Activated CD8-positive, alpha-beta T cell treated with anti-CD3 and anti-CD28 coated beads, Interleukin-2, amount 10 ng/mL, durations not matched to agents 7 days and 5 days (primary cell): ENCODE measurements around the gene MAJIN. TPM values are rescaled to one million over a fixed set of nuclear protein-coding genes. Genes with fewer than 3 reads are reported as not detected.
"Not testable (repeated sequence)": the region's sequence is repeated elsewhere in the genome, so short reads cannot be mapped to it uniquely, and the experiment has no call there.

ENCODE experiments used
- ATAC-seq: fragments of 150-1000 bp; cut with Tn5 transposase; one replicate; pipeline ENCODE4 v1.10.0; 2021; ENCODE audit warnings: moderate library complexity
- CTCF ChIA-PET: fragments of 350-600 bp; sonication (Branson Sonifier 250); formaldehyde crosslinking; loops from one replicate; lab custom pipeline; 2021; ENCODE audit warnings: antibody characterized with exemption; lab: Charles Lee
- POLR2A ChIA-PET: fragments of 350-600 bp; sonication (Branson Sonifier 250); formaldehyde crosslinking; loops from one replicate; lab custom pipeline; 2021; ENCODE audit warnings: antibody characterized with exemption; lab: Charles Lee
- DNase-seq: peaks from one replicate; pipeline ENCODE4 v3.0.0-alpha.2; 2020
- H3K27ac Mint-ChIP-seq: one replicate; pipeline ENCODE4 v1.8.0; 2021; ENCODE audit warnings: mild to moderate bottlenecking, mixed read lengths
- H3K27me3 Mint-ChIP-seq: one replicate; pipeline ENCODE4 v1.8.0; 2021; ENCODE audit warnings: low read depth, mixed read lengths
- H3K36me3 Mint-ChIP-seq: one replicate; pipeline ENCODE4 v1.8.0; 2021; ENCODE audit warnings: low read depth, mixed read lengths
- H3K4me1 Mint-ChIP-seq: one replicate; pipeline ENCODE4 v1.8.0; 2021; ENCODE audit warnings: low read depth, mixed read lengths
- H3K4me3 Mint-ChIP-seq: one replicate; pipeline ENCODE4 v1.8.0; 2021; ENCODE audit warnings: mild to moderate bottlenecking, mixed read lengths
- H3K9me3 Mint-ChIP-seq: one replicate; pipeline ENCODE4 v1.8.0; 2022; ENCODE audit warnings: mixed read lengths; ENCODE audit not compliant: insufficient read depth
- total RNA-seq, 2 experiments: library from RNA; stranded (reverse); gene quantifications; one replicate each; pipeline ENCODE4 v1.2.3, GENCODE V29; 2021

Gene MAJIN
- total RNA-seq, 2 experiments from 2014 or later, result not detected

GRCh38 chr11:64990222-64990923 lies 18.5 kb upstream of the MAJIN start:
- ATAC-seq (no peak), DNase-seq (no peak)
- Mint-ChIP-seq H3K4me1 (peaks cover 13% of the 10 kb centered on the region), H3K27me3 (peaks cover 2% of the 10 kb centered on the region), H3K27ac (peak overlapping the region; percentile 15), H3K9me3 (no peaks in the 10 kb centered on the region), H3K4me3 (no peak overlapping the region), H3K36me3 (no peaks in the 10 kb centered on the region)
- ChIA-PET POLR2A (no interaction called here), CTCF (interaction anchor here (1.3 kb wide), 1 partner anchor 23 kb away, joined by 3 read pairs; no protein-coding TSS in a partner anchor)

GRCh38 chr11:64989416-64989815 lies 17.5 kb upstream of the MAJIN start:
- Mint-ChIP-seq H3K4me1 (peaks cover 13% of the 10 kb centered on the region), H3K4me3 (no peak overlapping the region), H3K27me3 (peaks cover 2% of the 10 kb centered on the region), H3K27ac (no peak overlapping the region), H3K9me3 (no peaks in the 10 kb centered on the region), H3K36me3 (no peaks in the 10 kb centered on the region)
- DNase-seq (no peak), ATAC-seq (no peak)
- POLR2A ChIA-PET, result no interaction called here
- CTCF ChIA-PET, result interaction anchor here (1.3 kb wide), 1 partner anchor 24 kb away, joined by 3 read pairs; no protein-coding TSS in a partner anchor

GRCh38 chr11:64987998-64988854 lies 16.3 kb upstream of the MAJIN start:
- Mint-ChIP-seq H3K27ac (no peak overlapping the region), H3K4me3 (no peak overlapping the region), H3K9me3 (no peaks in the 10 kb centered on the region), H3K4me1 (peaks cover 13% of the 10 kb centered on the region), H3K36me3 (no peaks in the 10 kb centered on the region), H3K27me3 (peaks cover 2% of the 10 kb centered on the region)
- ChIA-PET POLR2A (no interaction called here), CTCF (interaction anchor here (0.6 kb wide), 1 partner anchor 19 kb away, joined by 3 read pairs; no protein-coding TSS in a partner anchor)
- ATAC-seq (no peak), DNase-seq (no peak)

GRCh38 chr11:64983339-64983738 lies 11.4 kb upstream of the MAJIN start:
- H3K4me3 Mint-ChIP-seq, POLR2A ChIA-PET, DNase-seq, H3K27me3 Mint-ChIP-seq, H3K36me3 Mint-ChIP-seq, H3K27ac Mint-ChIP-seq, ATAC-seq, H3K4me1 Mint-ChIP-seq, H3K9me3 Mint-ChIP-seq, CTCF ChIA-PET: not testable (repeated sequence)

GRCh38 chr11:64976651-64977050 lies 4.7 kb upstream of the MAJIN start:
- Mint-ChIP-seq H3K4me1 (peaks cover 12% of the 10 kb centered on the region), H3K36me3 (no peaks in the 10 kb centered on the region), H3K27ac (no peak overlapping the region), H3K27me3 (no peaks in the 10 kb centered on the region), H3K4me3 (no peak overlapping the region), H3K9me3 (no peaks in the 10 kb centered on the region)
- DNase-seq (no peak), ATAC-seq (no peak)
- ChIA-PET CTCF (no interaction called here), POLR2A (no interaction called here)

GRCh38 chr11:64974124-64974523 lies 2.2 kb upstream of the MAJIN start:
- H3K4me3 Mint-ChIP-seq, result no peak overlapping the region
- DNase-seq (no peak), ATAC-seq (no peak)
- no peaks in the 10 kb centered on the region for H3K36me3 Mint-ChIP-seq
- peaks cover 18% of the 10 kb centered on the region for H3K4me1 Mint-ChIP-seq
- H3K27me3 Mint-ChIP-seq, result no peaks in the 10 kb centered on the region
- no peaks in the 10 kb centered on the region for H3K9me3 Mint-ChIP-seq
- no peak overlapping the region for H3K27ac Mint-ChIP-seq
- ChIA-PET CTCF (no interaction called here), POLR2A (interaction anchor here (0.7 kb wide), 1 partner anchor 148 kb away, joined by 4 read pairs; the partner anchor contains the start of gene FAU)

GRCh38 chr11:64970731-64971151 lies 1.2 kb downstream of the MAJIN start:
- H3K9me3 Mint-ChIP-seq, result no peaks in the 10 kb centered on the region
- no peaks in the 10 kb centered on the region for H3K36me3 Mint-ChIP-seq
- ATAC-seq (no peak), DNase-seq (peak; percentile 22)
- POLR2A ChIA-PET, result no interaction called here
- CTCF ChIA-PET, result no interaction called here
- no peak overlapping the region for H3K27ac Mint-ChIP-seq
- H3K4me1 Mint-ChIP-seq, result peaks cover 18% of the 10 kb centered on the region
- H3K27me3 Mint-ChIP-seq, result no peaks in the 10 kb centered on the region
- no peak overlapping the region for H3K4me3 Mint-ChIP-seq

- Mint-ChIP-seq H3K36me3 (no peaks in the 10 kb centered on the region), H3K4me3 (no peak overlapping the region), H3K27ac (no peak overlapping the region), H3K9me3 (no peaks in the 10 kb centered on the region), H3K4me1 (peaks cover 17% of the 10 kb centered on the region), H3K27me3 (no peaks in the 10 kb centered on the region)
- ATAC-seq (no peak), DNase-seq (no peak)
- CTCF ChIA-PET, result interaction anchor here (0.6 kb wide), 1 partner anchor 19 kb away, joined by 3 read pairs; no protein-coding TSS in a partner anchor
- POLR2A ChIA-PET, result no interaction called here
These were observed 2.7 kb downstream of the MAJIN start for GRCh38 chr11:64969209-64969608.

- ChIA-PET POLR2A (no interaction called here), CTCF (interaction anchor here (1.6 kb wide), 1 partner anchor 32 kb away, joined by 3 read pairs; no protein-coding TSS in a partner anchor)
- Mint-ChIP-seq H3K27me3 (no peaks in the 10 kb centered on the region), H3K9me3 (no peaks in the 10 kb centered on the region), H3K36me3 (no peaks in the 10 kb centered on the region), H3K4me3 (no peak overlapping the region), H3K4me1 (peaks cover 16% of the 10 kb centered on the region), H3K27ac (no peak overlapping the region)
- no peak for DNase-seq
- no peak for ATAC-seq
These were observed 4.5 kb downstream of the MAJIN start for GRCh38 chr11:64967375-64967774.

GRCh38 chr11:64963072-64963631 lies 8.8 kb downstream of the MAJIN start:
- CTCF ChIA-PET, result interaction anchor here (1.2 to 1.5 kb wide), 3 partner anchors 10 to 50 kb away, joined by 3 to 5 read pairs (median 3); no protein-coding TSS in a partner anchor
- Mint-ChIP-seq H3K27me3 (peaks cover 2% of the 10 kb centered on the region), H3K9me3 (no peaks in the 10 kb centered on the region), H3K36me3 (no peaks in the 10 kb centered on the region), H3K4me1 (peaks cover 4% of the 10 kb centered on the region), H3K27ac (no peak overlapping the region), H3K4me3 (no peak overlapping the region)
- DNase-seq, result no peak
- ATAC-seq, result no peak
- POLR2A ChIA-PET, result interaction anchor here (0.5 to 0.6 kb wide), 2 partner anchors 34 to 114 kb away, joined by 3 to 6 read pairs; no protein-coding TSS in a partner anchor

GRCh38 chr11:64960719-64961118 lies 11.2 kb downstream of the MAJIN start:
- no peak overlapping the region for H3K4me3 Mint-ChIP-seq
- ChIA-PET POLR2A (no interaction called here), CTCF (no interaction called here)
- H3K4me1 Mint-ChIP-seq, result peaks cover 4% of the 10 kb centered on the region
- H3K27me3 Mint-ChIP-seq, result peaks cover 2% of the 10 kb centered on the region
- ATAC-seq (no peak), DNase-seq (no peak)
- no peaks in the 10 kb centered on the region for H3K9me3 Mint-ChIP-seq
- H3K36me3 Mint-ChIP-seq, result no peaks in the 10 kb centered on the region
- no peak overlapping the region for H3K27ac Mint-ChIP-seq
